ENCODE measurements around the gene GAS1.

The GAS1 gene

DNA sequence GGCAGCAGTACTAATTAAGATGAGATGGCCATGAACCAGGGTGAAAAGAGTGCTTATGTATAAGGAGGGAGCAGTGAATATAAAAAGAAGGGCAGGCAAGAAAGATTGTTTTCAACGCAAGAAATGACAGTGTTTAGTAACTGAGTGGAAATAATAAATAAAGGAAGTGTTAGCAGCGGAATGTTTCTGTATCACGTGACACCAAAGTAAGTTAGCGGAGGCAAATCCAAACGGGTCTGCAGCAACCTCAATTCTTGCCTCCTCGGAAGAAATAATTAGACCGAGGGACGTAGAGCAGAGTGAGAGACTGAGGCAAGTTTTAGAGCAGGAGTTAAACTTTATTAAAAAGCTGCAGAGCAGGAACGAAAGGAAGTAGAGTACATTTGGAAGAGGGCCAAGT lies 15.4 kb upstream of the GAS1 start:
- no peak for DNase-seq

DNA sequence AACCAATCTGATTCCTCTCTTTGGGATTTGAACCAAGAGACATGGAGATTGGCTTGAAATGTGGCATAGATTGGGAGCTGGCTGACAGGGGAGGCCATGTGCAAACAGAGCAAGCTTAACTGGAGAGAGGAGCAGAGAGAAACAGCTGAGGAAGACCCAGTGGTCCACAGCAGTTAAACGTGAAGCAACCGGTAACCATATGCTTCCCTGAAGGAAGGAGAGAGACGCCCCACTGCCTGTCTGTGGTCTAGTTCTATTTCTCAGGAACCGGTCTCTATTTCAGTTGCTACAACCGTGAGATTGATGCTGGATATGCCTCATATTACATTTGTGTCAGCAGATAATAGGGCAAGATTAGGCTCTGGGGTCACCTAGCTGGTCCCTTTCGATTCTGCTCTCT lies 13.6 kb upstream of the GAS1 start:
- DNase-seq, result no peak

GRCh38 chr9:86958203-86958602 lies 10.9 kb upstream of the GAS1 start:
- no peak for DNase-seq

GRCh38 chr9:86955561-86955960 lies 8.3 kb upstream of the GAS1 start:
- DNase-seq, result no peak

GRCh38 chr9:86955042-86955441 lies 7.7 kb upstream of the GAS1 start:
- DNase-seq, result no peak

GRCh38 chr9:86953181-86953580 lies 5.9 kb upstream of the GAS1 start:
- DNase-seq, result no peak

GRCh38 chr9:86948074-86948929 lies 996 bp upstream of the GAS1 start:
- peak; percentile 70 for DNase-seq

DNA sequence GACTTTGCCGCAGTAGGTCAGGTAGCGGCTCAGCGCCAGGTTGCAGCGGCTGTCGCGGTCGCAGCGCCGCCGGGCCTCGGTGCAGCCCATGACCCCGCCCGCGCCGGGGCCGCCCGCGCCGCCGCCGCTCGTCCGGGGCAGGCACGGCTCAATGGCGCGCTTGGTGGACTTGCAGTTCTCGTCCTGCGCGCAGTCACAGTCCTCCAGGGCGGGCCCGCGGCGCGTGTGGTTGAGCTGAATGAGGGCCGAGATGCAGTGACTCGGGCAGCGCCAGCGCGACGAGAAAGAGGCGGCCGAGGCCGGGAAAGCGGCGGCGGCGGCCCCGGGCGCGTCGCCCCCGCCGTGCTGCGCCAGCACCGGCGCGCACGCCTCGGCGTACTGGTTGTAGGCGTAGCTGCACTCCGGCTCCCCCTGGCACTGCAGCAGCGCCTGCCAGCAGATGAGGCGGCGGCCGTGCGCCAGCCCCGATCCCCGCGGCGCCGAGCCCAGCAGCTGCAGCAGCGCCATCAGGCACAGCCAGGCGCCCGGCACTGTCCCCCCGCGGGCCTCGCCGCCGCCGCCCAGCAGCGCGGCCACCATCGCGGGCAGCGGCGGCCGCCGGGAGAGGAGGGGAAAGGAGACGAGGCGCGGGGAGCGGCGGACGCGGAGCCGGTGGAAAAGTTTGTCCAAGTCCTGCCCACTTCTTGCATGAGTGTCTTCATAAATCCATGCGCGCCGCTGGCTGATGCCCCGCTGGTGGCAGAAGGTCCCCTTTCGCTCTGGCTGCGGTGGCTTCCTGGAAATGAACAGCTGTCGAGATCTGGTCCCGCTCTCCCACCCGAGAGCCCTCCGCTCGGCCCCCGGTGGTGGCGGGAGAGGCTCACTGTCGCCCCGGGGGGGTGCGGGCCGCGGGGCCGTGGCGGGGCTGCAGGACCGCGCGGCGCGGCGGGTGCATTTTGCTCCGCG lies 833 bp downstream of the GAS1 start:
- peak; percentile 68 for DNase-seq

DNA sequence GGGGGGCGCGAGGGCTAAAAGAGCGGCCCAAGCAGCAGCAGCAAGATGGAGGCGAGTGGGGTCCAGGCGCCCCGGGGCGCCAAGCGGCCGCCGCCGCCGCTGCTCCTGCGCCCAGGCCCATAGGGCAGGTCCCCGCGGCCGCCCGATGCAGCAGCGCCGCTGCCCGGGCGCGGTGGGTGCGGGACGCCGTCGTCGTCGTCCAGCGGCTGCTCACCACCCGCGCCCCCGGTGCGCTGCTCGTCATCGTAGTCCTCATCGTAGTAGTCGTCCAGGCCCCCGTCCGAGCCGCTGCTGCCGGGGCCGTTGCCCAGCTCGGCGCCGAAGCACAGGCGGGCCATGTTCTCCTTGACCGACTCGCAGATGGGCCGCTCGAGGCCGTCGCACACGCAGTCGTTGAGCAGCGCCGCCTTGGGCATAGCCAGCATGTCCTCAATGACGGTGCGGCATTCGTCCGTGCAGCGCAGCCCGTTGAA lies 1.5 kb downstream of the GAS1 start:
- no peak for DNase-seq

- DNase-seq, result no peak
Measured at GRCh38 chr9:86944796-86945727, 2.2 kb downstream of the GAS1 start.

GRCh38 chr9:86943201-86944113 lies 3.8 kb downstream of the GAS1 start:
- DNase-seq, result no peak

DNA sequence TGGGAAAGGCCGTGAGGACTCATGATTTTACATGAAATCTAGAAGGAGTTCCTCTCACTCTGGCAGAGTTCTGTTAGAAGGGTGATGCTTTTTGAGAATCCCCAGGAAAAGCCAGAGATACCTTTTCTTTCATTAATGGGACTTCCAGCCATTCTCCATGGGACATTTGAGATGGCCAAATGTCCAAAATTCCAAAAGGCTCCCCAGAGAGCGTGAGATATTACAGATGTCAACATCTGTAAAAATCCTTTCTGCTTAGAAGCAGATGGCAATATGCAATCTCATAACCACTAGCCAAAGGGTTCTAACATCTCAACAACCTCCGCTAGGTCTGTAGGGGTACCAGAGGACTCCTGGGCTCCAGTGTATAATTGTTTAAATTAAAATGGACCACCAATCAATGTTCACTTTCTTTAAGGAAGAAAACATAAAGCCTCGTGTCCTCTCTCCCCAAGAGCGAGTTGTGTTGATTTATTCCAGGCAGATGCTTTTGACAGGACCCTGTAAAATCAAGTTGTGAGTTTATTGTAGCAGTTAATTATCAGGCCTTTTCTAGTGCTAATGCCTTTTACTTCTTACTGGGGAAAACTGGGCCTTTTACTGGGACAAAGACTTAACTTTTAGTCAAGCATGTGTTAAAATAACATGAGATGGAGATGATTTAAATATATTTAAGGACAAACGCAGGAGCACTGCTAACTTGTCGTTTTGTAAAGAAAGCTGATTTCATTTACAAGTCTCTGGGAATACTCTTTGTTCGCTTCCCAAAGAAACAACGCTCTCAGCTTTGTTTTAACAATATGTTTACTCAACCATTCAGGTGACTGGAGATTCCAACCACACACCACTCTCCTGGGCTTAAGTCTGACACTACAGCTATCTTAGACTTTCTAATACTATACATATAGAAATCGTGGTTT lies 4.8 kb downstream of the GAS1 start:
- DNase-seq, result no peak

GRCh38 chr9:86941197-86941596 lies 6.1 kb downstream of the GAS1 start:
- no peak for DNase-seq

DNA sequence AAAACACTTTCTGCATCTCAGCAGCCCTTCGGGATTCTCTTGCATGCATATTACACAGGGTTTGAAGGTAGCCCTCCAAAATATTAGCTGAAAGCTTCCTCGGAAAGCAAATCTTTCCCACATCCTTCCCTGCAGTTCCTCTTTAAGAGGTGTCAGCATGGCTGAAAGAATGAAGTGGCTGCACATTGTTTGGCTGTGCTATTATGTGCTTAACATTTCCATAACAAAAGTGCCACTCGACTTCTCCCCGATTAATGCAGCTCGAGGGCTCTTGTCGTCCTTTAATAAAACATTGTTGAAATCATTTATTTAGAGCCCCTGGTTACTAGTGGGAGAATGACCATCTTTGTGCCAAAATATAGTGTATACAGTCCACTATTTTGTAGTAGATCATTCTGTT lies 6.5 kb downstream of the GAS1 start:
- DNase-seq, result no peak

DNA sequence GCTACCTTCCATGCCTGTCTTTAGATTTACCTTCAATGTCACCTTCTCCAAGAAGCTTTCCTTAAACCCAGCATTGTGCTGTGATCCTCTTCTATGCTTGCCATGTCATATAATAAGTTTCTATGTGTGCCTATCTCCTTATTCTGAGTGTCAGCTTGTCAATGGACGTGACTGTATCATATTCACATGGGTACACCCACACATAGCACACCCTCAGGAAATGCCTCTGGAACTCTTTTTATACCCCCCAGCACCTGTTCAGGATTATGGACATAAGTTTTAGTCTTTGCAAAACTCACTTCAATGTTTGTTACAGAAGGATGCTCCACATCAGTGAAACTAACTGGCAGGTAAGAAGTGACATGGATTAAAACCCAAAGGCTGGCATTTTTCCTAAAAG lies 7.4 kb downstream of the GAS1 start:
- no peak for DNase-seq

DNA sequence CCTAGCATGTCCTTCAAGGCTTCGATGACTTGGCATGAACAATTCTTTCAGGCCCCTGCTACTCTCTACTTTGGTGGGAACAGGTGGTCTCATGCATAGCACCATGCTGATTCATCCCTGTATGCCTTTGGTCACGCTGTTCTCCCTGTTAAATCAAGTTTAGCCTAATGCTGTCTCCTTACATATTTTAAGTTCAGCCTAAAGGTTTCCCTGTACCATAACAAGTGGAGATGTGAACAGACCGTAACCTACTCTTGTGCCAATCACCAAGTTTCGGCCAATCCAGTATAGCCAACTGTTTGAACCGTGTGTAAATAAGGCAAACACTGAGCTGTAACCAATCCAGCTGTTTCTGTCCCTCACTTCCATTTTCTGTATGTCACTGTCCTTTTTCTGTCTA lies 8.0 kb downstream of the GAS1 start:
- no peak for DNase-seq

- DNase-seq, result no peak
Measured at GRCh38 chr9:86938780-86939179, 8.5 kb downstream of the GAS1 start.

DNA sequence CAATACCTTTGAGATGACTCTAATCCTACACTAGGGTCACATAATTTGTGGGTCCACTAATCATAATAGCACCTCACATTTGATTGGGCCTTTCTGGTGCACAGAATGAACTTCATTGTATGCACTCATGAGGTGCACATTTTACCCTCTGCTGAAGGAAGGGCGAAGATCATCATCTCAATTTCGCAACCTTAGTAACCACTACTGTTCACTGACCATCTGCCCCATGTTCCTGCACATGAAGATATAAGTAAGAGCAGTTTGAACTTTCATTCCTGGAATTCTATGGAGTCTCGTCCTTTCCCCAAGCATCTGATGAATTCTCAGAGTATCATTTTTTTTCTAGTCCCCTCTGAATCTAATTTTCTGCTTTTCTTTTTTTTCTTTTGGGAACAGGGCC lies 21.2 kb downstream of the GAS1 start:
- DNase-seq, result no peak

- DNase-seq, result no peak
Measured at GRCh38 chr9:86925686-86926085, 21.6 kb downstream of the GAS1 start.

DNA sequence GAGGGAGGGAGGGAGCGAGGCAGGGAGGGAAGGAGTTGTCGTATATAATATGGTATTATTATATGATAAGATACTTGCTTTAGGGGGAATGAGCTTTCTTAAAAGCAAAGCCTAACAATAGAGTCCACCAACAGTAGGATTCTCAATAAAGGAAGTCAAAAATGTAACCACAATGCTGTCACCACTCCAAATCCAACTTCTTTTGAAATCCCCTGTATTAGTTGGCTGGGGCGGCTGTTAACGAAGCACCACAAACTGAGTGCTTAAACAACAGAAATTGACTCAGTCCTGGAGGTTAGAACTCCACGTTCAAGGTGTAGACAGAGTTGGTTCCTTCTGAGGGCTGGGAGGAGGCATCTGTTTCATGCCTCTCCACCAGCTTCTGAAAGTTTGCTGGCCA lies 23.1 kb downstream of the GAS1 start:
- DNase-seq, result no peak
